Brain pericyte (primary cell): Measurements from ENCODE around the gene DZIP3.

Experiments used
- DNase-seq: peaks from one replicate; pipeline ENCODE4 v3.0.0-alpha.2; 2012; ENCODE audit warnings: low read depth, low spot score

Gene DZIP3

GRCh38 chr3:108698461-108698860, 108.9 kb downstream of the DZIP3 start:
- DNase-seq: no peak

DNA sequence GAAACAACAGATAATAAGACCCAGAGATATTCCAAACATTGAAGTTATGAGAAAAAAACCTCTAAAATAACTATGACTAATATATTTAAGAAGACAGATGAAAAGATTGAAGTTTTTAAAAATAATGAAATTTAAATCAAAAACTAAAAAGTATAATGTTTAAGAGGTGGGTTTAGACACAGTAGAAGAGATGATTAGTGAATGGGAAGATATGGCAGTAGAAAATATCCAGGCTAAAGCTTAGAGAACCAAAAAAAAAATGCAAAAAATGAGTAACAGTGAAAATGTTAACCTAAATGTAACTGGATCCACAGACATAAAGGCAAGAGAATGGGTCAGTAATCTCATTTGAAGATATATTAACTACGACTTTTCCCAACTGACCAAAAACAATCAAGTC, 115.5 kb downstream of the DZIP3 start:
- DNase-seq: no peak

- DNase-seq: no peak
Observed at GRCh38 chr3:108713009-108713516, 123.5 kb downstream of the DZIP3 start.

DNA sequence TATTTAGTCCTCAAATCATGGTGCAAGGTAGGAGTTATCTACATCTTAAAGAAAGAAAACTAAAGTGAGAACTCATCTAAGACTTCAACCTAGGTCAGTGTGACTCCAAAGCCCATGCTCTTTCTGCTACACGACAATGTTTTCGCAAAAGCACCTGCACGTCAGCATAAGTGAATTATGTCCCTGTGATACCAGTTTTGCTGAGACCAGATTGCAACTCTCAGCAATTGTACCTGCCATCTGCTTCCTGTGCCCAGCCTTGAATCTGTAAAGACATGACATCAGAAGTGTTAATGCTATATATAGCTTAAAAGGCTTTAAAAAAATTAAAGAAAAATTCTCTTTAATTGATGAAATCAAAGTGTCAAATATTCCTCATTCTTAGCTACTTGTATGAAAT, 124.3 kb downstream of the DZIP3 start:
- DNase-seq: no peak

GRCh38 chr3:108718454-108718853, 128.9 kb downstream of the DZIP3 start:
- no peak for DNase-seq

GRCh38 chr3:108719178-108719806, 129.8 kb downstream of the DZIP3 start:
- DNase-seq: no peak

DNA sequence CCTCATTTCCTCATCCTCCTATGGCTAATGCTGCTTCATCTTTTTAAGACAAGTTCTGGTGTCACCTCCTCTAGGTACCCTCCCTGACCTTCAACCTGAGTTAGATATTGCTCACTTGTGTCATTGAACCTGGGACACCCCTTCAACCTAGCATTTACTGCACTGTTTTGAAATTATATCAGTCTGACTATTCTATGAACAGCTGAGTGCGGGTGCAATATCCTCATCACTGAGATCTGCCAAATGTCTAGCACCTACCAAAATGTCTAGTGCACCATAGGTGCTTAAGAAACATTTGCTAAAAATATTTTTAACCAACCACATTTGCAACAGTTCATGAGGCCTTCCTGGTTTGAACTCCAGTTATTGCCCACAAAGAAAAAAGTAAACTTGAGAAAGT, 133.2 kb downstream of the DZIP3 start:
- DNase-seq: no peak

DNA sequence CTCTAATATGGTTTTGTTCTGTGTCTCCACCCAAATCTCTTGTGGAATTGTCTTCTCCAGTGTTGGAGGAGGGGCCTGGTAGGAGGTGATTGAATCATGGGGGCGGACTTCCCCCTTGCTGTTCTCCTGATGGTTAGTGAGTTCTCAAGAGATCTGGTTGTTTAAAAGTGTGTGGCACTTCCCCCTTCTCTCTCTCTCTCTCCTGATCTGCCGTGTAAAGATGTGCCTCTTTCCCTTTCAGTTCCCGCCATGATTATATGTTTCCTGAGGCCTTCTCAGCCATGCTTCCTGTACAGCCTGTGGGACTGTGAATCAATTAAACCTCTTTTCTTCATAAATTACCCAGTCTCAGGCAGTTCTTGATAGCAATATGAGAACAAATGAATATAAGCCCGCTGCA, 134.6 kb downstream of the DZIP3 start:
- DNase-seq: no peak

DNA sequence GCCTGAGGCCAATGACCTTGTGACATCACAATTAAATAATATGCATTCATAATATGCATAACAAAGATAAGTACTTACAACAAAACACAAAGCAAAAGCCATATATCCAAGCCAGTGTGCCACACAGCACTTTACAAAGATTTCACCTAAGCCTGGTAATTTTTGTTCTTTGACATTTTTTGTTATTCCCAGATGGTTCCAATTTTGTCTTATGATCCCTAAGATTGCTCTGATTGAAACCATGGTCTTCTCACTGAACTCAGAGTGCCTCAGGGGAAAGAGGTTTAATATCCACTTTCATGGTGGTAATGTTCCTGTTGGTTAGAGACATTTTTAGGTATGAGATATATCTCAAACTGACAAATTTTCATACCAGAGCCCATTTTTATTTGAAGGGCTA, 138.6 kb downstream of the DZIP3 start:
- no peak for DNase-seq

DNA sequence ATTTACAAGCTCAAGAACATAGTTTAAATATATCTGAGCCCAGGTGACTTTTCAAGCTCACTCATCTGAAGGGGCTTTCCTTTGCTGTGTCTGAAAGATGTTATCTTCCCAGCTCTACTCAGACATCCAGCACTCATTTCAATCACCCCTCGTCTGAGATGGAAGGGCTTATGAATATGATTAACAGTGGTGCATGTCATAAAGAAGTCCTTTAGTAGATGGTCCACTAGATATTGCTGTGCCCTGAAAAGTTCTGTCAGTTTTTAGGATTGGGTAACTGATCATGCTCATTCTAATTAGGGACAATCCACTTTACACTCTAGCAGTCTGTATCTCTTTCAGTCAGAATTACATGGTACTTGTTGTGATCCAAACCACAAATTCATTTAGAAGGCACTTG, 139.4 kb downstream of the DZIP3 start:
- DNase-seq: no peak

GRCh38 chr3:108736821-108737220, 147.3 kb downstream of the DZIP3 start:
- DNase-seq: no peak

DNA sequence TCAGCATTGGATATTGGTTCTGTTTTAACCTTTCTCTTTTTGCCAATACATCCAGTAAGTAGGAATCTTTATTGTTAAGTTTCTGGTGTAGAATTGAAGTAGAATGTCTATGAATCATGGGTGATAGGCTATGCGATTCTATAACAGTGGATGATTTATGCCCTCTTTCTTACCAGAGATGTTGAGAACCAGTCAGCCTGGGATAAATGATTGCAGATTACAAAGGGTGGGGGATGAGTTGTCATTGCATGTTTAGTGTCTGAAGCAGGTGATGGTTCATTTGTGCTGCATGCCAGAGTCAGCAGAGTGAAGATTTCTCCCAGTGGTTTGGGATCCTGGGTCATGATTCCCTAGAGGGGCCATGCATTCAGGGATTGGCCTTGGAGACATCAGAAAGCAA, 153.4 kb downstream of the DZIP3 start:
- no peak for DNase-seq
